NCI-H187 (cell line): ENCODE measurements around the gene RBBP6.

ENCODE experiments used
- DNase-seq, 2 experiments: peaks; one replicate each; lab custom pipeline; 2025; lab: John Stamatoyannopoulos, UW

RBBP6 gene

GRCh38 chr16:24524855-24525677 is 14.3 kb upstream of the RBBP6 start:
- no peak for DNase-seq

- no peak for DNase-seq
Observed at GRCh38 chr16:24525970-24526559, 13.3 kb upstream of the RBBP6 start.

- DNase-seq, result no peak
Observed at GRCh38 chr16:24526701-24527495, 12.5 kb upstream of the RBBP6 start.

- DNase-seq, result no peak
Observed at GRCh38 chr16:24531166-24531565, 8.2 kb upstream of the RBBP6 start.

GRCh38 chr16:24534620-24535019 is 4.7 kb upstream of the RBBP6 start:
- DNase-seq, result no peak

GRCh38 chr16:24535827-24536226 is 3.5 kb upstream of the RBBP6 start:
- DNase-seq, result no peak

GRCh38 chr16:24536671-24537070 is 2.7 kb upstream of the RBBP6 start:
- no peak for DNase-seq

GRCh38 chr16:24537474-24538337 is 1.7 kb upstream of the RBBP6 start:
- DNase-seq, result no peak

- peak in 1 of 2 experiments; percentile 45 for DNase-seq
Observed at GRCh38 chr16:24538756-24539294, 541 bp upstream of the RBBP6 start.

GRCh38 chr16:24539850-24540601 is 660 bp downstream of the RBBP6 start:
- DNase-seq, result no peak

- peak in 1 of 2 experiments; percentile 9 for DNase-seq
Observed at GRCh38 chr16:24540602-24541210, 1.3 kb downstream of the RBBP6 start.

GRCh38 chr16:24541233-24541933 is 2.0 kb downstream of the RBBP6 start:
- no peak for DNase-seq

GRCh38 chr16:24543949-24544348 is 4.6 kb downstream of the RBBP6 start:
- no peak for DNase-seq

- no peak for DNase-seq
Observed at GRCh38 chr16:24544640-24545039, 5.3 kb downstream of the RBBP6 start.

- no peak for DNase-seq
Observed at GRCh38 chr16:24550295-24550694, 10.9 kb downstream of the RBBP6 start.

GRCh38 chr16:24552705-24553246 is 13.4 kb downstream of the RBBP6 start:
- no peak for DNase-seq

- no peak for DNase-seq
Observed at GRCh38 chr16:24553983-24554382, 14.6 kb downstream of the RBBP6 start.

- DNase-seq, result no peak
Observed at GRCh38 chr16:24555346-24555872, 16.0 kb downstream of the RBBP6 start.

- no peak for DNase-seq
Observed at GRCh38 chr16:24562811-24563210, 23.4 kb downstream of the RBBP6 start.
